Activated CD8-positive, alpha-beta T cell treated with anti-CD3 and anti-CD28 coated beads for 36 hours (primary cell): Measurements from ENCODE around the gene HBEGF. TPM values are rescaled to one million over a fixed set of nuclear protein-coding genes. Genes with fewer than 3 reads are reported as not detected.

Source experiments
- ATAC-seq: fragments of 200-7000 bp; cut with Tn5 transposase; one replicate; pipeline ENCODE4 v1.10.0; 2021; ENCODE audit warnings: mild to moderate bottlenecking, moderate library complexity
- CTCF ChIA-PET: fragments of 350-600 bp; sonication (Branson Sonifier 250); formaldehyde crosslinking; loops from one replicate; lab custom pipeline; 2021; ENCODE audit warnings: antibody characterized with exemption; lab: Charles Lee
- POLR2A ChIA-PET: fragments of 350-600 bp; sonication (Branson Sonifier 250); formaldehyde crosslinking; loops from one replicate; lab custom pipeline; 2021; ENCODE audit warnings: antibody characterized with exemption; lab: Charles Lee
- DNase-seq: peaks from one replicate; pipeline ENCODE4 v3.0.0-alpha.2; 2020
- H3K27ac Mint-ChIP-seq: one replicate; pipeline ENCODE4 v1.8.0; 2021; ENCODE audit warnings: mild to moderate bottlenecking, mixed read lengths
- H3K27me3 Mint-ChIP-seq: one replicate; pipeline ENCODE4 v1.8.0; 2021; ENCODE audit warnings: mixed read lengths
- H3K36me3 Mint-ChIP-seq: one replicate; pipeline ENCODE4 v1.8.0; 2021; ENCODE audit warnings: low read depth, mixed read lengths
- H3K4me1 Mint-ChIP-seq: one replicate; pipeline ENCODE4 v1.8.0; 2021; ENCODE audit warnings: low read depth, mixed read lengths
- H3K4me3 Mint-ChIP-seq: one replicate; pipeline ENCODE4 v1.8.0; 2021; ENCODE audit warnings: mild to moderate bottlenecking, moderate library complexity, mixed read lengths
- H3K9me3 Mint-ChIP-seq: one replicate; pipeline ENCODE4 v1.8.0; 2021; ENCODE audit warnings: mixed read lengths
- CTCF ChIP-seq: fragments of 200-600 bp; IDR thresholded peaks from one replicate; pipeline ENCODE4 v1.8.0; 2022; ENCODE audit warnings: antibody characterized with exemption, mild to moderate bottlenecking
- intact Hi-C: fragments of 100-400 bp; cut with micrococcal nuclease; formaldehyde crosslinking; loops from one replicate; pipeline ENCODE4 v1.10.0; 2022
- total RNA-seq, 2 experiments: library from RNA; stranded (reverse); gene quantifications; one replicate each; pipeline ENCODE4 v1.2.3, GENCODE V29; 2021

Gene HBEGF
- total RNA-seq, 2 experiments from 2014 or later: 5.1 to 6.4 TPM

DNA sequence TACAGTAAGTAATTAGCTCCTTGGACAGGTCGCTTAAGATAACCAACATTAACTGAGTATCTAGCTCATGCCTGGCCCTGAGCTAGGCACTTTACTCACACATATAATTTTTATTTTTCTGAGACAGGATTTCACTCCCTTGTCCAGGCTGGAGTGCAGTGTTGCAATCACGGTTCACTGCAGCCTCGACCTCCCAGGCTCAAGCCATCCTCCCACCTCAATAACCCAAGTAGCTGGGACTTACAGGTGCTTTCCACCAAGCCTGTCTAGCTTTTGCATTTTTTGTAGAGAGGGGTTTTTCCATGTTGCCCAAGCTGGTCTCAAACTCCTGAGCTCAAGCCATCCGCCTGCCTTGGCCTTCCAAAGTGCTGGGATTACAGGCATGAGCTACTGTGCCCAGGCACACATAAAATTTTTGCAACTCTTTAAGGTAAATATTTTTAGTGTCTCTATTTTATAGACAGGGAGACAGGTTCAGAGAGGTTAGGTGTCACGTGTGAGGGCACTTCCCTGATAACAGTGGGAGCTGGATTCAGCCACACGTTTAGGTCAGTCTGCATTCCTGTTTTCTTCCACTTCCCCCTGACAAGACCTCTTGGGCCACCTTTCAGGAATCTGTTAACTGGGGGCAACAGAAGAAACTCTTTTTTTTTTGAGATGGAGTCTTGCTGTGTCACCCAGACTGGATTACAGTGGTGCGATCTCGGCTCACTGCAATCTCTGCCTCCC is 18.2 kb downstream of the HBEGF start:
- CTCF ChIA-PET: interaction anchor here (1.1 to 2.6 kb wide), 4 partner anchors 19 to 85 kb away, joined by 3 to 11 read pairs (median 4); no protein-coding TSS in a partner anchor
- H3K27ac Mint-ChIP-seq: no peak overlapping the region
- no peaks in the 10 kb centered on the region for H3K36me3 Mint-ChIP-seq
- POLR2A ChIA-PET: no interaction called here
- DNase-seq (no peak), ATAC-seq (no peak)
- H3K4me3 Mint-ChIP-seq: no peak overlapping the region
- no peaks in the 10 kb centered on the region for H3K9me3 Mint-ChIP-seq
- peaks cover 7% of the 10 kb centered on the region for H3K4me1 Mint-ChIP-seq
- H3K27me3 Mint-ChIP-seq: no peaks in the 10 kb centered on the region
- no peak for TF ChIP-seq CTCF
- intact Hi-C loops: no loop called here

DNA sequence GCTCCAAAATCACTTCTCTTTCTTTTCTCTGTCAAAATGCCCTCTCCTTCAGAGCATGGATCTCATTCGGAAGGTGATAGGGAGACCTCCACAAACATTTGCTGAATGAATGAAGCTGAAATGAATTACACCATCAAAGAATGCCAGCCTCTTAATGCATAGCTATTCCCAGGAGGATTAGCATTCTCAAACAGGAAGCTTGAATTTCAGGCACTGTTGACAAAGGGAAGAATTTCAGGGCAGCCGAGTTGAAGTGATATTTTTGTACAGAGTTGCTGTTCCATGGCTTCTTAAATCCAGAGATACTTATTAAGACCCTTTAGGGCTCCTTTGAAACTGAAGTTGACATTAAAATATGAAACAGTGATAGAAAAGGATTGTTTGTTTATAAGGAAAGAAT is 18.8 kb downstream of the HBEGF start:
- ATAC-seq (no peak), DNase-seq (no peak)
- ChIA-PET CTCF (interaction anchor here (1.2 to 2.6 kb wide), 3 partner anchors 19 to 84 kb away, joined by 3 to 11 read pairs (median 6); no protein-coding TSS in a partner anchor), POLR2A (no interaction called here)
- Mint-ChIP-seq H3K9me3 (no peaks in the 10 kb centered on the region), H3K4me1 (peaks cover 7% of the 10 kb centered on the region), H3K27me3 (no peaks in the 10 kb centered on the region), H3K4me3 (no peak overlapping the region), H3K27ac (no peak overlapping the region), H3K36me3 (no peaks in the 10 kb centered on the region)
- no peak for TF ChIP-seq CTCF
- intact Hi-C loops: no loop called here

GRCh38 chr5:140325486-140325885 is 20.9 kb downstream of the HBEGF start:
- Mint-ChIP-seq H3K4me1 (peaks cover 7% of the 10 kb centered on the region), H3K27ac (no peak overlapping the region), H3K36me3 (no peaks in the 10 kb centered on the region), H3K4me3 (no peak overlapping the region), H3K9me3 (no peaks in the 10 kb centered on the region), H3K27me3 (no peaks in the 10 kb centered on the region)
- no peak for TF ChIP-seq CTCF
- ATAC-seq: no peak
- CTCF ChIA-PET: no interaction called here
- DNase-seq: no peak
- intact Hi-C loops: no loop called here
- POLR2A ChIA-PET: interaction anchor here (0.7 kb wide), 1 partner anchor 10 kb away, joined by 3 read pairs; no protein-coding TSS in a partner anchor

DNA sequence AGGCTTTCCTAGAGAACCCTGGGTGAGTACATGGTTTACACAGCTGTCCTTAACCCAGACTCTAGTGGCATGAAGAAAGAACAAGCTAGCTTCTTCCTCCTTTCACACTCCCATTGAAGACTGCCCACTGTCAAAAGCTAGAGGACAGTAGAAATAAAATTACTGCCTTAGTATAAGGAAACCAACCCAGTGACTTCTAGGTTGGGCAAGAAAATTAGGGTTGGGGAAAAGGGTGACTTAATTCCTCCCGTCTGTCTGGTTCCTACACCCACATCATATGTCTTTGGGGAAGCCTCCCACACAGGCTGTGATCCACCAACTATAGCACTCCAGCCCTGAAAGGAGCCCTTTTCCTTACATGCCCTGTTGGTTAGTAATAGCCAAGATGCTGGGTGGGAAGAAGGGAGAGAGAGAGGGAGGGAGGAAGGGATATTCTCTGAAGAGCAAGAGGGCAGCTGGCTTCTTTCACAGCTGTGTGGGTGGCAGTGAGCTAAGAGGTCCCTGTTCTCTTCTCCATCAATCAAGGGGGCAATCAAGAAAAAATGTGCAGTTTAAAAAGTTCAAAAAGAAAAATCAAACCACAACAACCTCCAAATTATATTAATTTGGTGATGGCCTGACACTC is 21.7 kb downstream of the HBEGF start:
- no peaks in the 10 kb centered on the region for H3K9me3 Mint-ChIP-seq
- H3K4me1 Mint-ChIP-seq: peaks cover 7% of the 10 kb centered on the region
- POLR2A ChIA-PET: interaction anchor here (0.7 kb wide), 1 partner anchor 11 kb away, joined by 3 read pairs; no protein-coding TSS in a partner anchor
- peak overlapping the region; percentile 30 for H3K27ac Mint-ChIP-seq
- intact Hi-C loops: no loop called here
- no peak for TF ChIP-seq CTCF
- no peaks in the 10 kb centered on the region for H3K27me3 Mint-ChIP-seq
- no peaks in the 10 kb centered on the region for H3K36me3 Mint-ChIP-seq
- ATAC-seq (no peak), DNase-seq (no peak)
- H3K4me3 Mint-ChIP-seq: no peak overlapping the region
- CTCF ChIA-PET: interaction anchor here (1.4 kb wide), 1 partner anchor 27 kb away, joined by 4 read pairs; no protein-coding TSS in a partner anchor
